Ishikawa (cell line): Measurements from ENCODE around the gene CWF19L1.
A peak's percentile ranks its signal among the peaks of the same experiment; 100 is the strongest.

Experiments
- CEBPB ChIP-seq: IDR thresholded peaks from 2 replicates; pipeline ENCODE4 v1.6.1; 2012
- CREB1 ChIP-seq: IDR thresholded peaks from 2 replicates; pipeline ENCODE4 v1.6.1; 2012; ENCODE audit warnings: low read depth
- EGR1 ChIP-seq: IDR thresholded peaks from 2 replicates; pipeline ENCODE4 v1.6.1; 2012
- EP300 ChIP-seq: IDR thresholded peaks from 2 replicates; pipeline ENCODE4 v1.6.1; 2012; ENCODE audit warnings: borderline replicate concordance
- FOXM1 ChIP-seq: IDR thresholded peaks from 2 replicates; pipeline ENCODE4 v1.6.1; 2012; ENCODE audit warnings: low read depth, borderline replicate concordance
- MAX ChIP-seq: IDR thresholded peaks from 2 replicates; pipeline ENCODE4 v1.6.1; 2012
- NFIC ChIP-seq: IDR thresholded peaks from 2 replicates; pipeline ENCODE4 v1.6.1; 2012
- RAD21 ChIP-seq: IDR thresholded peaks from 2 replicates; pipeline ENCODE4 v1.6.1; 2012; ENCODE audit warnings: low read depth
- TAF1 ChIP-seq: IDR thresholded peaks from 2 replicates; pipeline ENCODE4 v1.6.1; 2012; ENCODE audit warnings: low read depth, mild to moderate bottlenecking
- TCF12 ChIP-seq: IDR thresholded peaks from 2 replicates; pipeline ENCODE4 v1.6.1; 2012; ENCODE audit warnings: low read depth
- TEAD4 ChIP-seq: IDR thresholded peaks from 2 replicates; pipeline ENCODE4 v1.6.1; 2012
- YY1 ChIP-seq: IDR thresholded peaks from 2 replicates; pipeline ENCODE4 v1.6.1; 2012; ENCODE audit warnings: low read depth
- ZBTB7A ChIP-seq: IDR thresholded peaks from 2 replicates; pipeline ENCODE4 v1.6.1; 2012; ENCODE audit warnings: low read depth
- TF ChIP-seq, protein P1 (sequence below): IDR thresholded peaks from 2 replicates; pipeline ENCODE4 v1.6.1; 2012
- TF ChIP-seq, protein P2 (sequence below): IDR thresholded peaks from 2 replicates; pipeline ENCODE4 v1.6.1; 2012; ENCODE audit warnings: low read depth, mild to moderate bottlenecking

The CWF19L1 gene

DNA sequence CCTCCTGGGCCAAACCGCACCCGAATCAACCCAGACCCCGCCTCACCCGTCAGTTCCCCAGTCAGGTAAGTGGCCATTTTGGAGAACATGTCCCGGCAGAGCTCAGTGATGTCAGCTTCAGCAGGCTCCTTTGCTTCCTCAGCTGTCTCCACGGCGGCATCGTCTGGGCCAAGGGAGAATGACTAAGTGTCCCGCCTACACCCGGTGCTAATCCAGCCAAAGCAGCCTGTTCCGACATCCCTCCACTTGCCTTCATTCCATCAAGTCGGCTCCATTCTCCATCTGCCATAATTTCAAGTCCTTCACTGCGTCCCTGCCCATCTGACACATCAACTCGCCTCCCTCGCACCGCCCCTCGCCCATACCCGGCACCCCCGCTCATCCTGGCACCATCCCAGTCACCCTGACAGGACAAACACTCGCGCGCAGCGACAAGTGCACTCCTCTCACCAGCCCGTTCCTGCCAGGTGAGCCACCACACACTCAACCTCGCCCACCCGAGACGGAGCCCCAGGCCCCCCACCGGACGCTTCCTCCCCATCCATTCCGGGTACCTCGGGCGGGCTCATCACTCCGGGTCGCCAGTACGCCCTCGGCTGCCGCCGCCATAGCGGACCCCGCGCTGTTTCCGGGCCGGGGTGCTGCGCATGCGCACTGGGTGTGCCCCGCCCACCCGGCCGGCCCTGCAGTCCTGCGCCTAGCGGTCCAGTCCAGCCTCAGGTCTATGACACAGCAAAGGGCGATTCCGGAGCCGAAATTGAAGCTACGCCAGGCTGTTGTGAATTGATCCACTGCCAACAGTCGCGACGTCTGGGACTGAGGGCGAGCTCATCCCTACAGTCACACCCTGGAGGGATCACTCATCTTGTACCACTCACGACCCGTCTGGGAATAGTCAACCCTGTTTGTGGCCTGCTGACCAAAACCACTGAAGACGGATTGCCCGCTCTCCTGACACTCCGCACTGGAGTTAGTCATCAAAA lies 18.9 kb upstream of the CWF19L1 start, which contains the start of gene BLOC1S2:
TSS of gene BLOC1S2 (minus strand) at position 630 of the 983 bp plus-strand sequence. CDS start at position 609, 21 bp downstream.
- TF ChIP-seq MAX: peak; percentile 38
- TF ChIP-seq TEAD4: peak; percentile 17; the same call in 1 of the 2 replicates
- TF ChIP-seq NFIC: no peak; the same call in 1 of the 2 replicates
- TF ChIP-seq, protein P1, sequence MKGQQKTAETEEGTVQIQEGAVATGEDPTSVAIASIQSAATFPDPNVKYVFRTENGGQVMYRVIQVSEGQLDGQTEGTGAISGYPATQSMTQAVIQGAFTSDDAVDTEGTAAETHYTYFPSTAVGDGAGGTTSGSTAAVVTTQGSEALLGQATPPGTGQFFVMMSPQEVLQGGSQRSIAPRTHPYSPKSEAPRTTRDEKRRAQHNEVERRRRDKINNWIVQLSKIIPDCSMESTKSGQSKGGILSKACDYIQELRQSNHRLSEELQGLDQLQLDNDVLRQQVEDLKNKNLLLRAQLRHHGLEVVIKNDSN: no peak
- peak; percentile 41; the same call in 1 of the 2 replicates for TF ChIP-seq EGR1
- no peak for TF ChIP-seq CREB1
- peak; percentile 73; the same call in 1 of the 2 replicates for TF ChIP-seq TCF12
- no peak for TF ChIP-seq CEBPB
- no peak for TF ChIP-seq ZBTB7A
- peak; percentile 98 for TF ChIP-seq TAF1
- TF ChIP-seq EP300: no peak
- TF ChIP-seq RAD21: no peak
- peak; percentile 94 for TF ChIP-seq YY1
- TF ChIP-seq, protein P2, sequence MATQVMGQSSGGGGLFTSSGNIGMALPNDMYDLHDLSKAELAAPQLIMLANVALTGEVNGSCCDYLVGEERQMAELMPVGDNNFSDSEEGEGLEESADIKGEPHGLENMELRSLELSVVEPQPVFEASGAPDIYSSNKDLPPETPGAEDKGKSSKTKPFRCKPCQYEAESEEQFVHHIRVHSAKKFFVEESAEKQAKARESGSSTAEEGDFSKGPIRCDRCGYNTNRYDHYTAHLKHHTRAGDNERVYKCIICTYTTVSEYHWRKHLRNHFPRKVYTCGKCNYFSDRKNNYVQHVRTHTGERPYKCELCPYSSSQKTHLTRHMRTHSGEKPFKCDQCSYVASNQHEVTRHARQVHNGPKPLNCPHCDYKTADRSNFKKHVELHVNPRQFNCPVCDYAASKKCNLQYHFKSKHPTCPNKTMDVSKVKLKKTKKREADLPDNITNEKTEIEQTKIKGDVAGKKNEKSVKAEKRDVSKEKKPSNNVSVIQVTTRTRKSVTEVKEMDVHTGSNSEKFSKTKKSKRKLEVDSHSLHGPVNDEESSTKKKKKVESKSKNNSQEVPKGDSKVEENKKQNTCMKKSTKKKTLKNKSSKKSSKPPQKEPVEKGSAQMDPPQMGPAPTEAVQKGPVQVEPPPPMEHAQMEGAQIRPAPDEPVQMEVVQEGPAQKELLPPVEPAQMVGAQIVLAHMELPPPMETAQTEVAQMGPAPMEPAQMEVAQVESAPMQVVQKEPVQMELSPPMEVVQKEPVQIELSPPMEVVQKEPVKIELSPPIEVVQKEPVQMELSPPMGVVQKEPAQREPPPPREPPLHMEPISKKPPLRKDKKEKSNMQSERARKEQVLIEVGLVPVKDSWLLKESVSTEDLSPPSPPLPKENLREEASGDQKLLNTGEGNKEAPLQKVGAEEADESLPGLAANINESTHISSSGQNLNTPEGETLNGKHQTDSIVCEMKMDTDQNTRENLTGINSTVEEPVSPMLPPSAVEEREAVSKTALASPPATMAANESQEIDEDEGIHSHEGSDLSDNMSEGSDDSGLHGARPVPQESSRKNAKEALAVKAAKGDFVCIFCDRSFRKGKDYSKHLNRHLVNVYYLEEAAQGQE: no peak
- TF ChIP-seq FOXM1: no peak

DNA sequence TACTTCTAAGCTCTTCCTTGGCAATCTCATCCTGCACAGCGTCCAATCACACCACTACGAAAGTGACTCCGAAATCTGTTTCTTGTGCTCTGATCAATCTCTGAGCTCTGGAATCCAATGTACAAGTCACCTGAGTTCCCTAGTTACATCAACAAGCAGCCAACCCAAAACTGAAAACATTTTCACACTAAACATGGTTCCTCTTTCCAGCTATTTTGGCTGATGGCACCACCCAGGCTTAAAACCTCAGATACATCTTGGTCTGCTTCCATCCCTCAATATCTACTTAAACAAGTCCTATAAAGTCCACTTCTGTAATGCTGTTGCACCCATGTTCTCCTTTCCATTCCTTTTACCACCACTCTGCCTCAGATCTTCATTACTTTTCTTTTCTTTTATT lies 15.5 kb upstream of the CWF19L1 start:
- no peak for TF ChIP-seq TCF12

- TF ChIP-seq, protein P2: no peak
- no peak for TF ChIP-seq RAD21
Observed at GRCh38 chr10:100265821-100266485, 1.5 kb downstream of the CWF19L1 start.

DNA sequence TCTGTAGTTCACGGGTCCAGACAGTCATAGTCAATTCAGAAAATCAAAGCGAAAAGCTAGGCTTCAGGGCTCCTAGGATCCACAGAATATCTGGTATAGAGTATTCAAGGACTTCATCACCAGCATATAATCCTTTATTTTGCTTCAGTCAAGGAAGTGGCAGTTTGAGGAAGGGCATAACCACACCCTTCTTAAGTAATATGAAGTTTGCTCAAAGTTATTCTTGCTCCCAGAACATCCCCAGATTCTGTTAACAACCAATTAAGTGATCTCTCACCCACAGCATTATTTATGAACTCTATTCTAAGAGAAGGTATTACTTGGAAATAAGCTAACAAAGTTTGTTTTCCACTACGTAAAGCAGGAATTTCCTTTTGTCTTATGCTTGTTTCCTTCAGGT lies 13.2 kb downstream of the CWF19L1 start:
- TF ChIP-seq RAD21: no peak
- no peak for TF ChIP-seq ZBTB7A
- TF ChIP-seq, protein P2: no peak
- no peak for TF ChIP-seq YY1
- TF ChIP-seq EP300: no peak
- TF ChIP-seq FOXM1: no peak
- TF ChIP-seq, protein P1: no peak
- TF ChIP-seq TAF1: no peak
- TF ChIP-seq CREB1: no peak
- no peak for TF ChIP-seq MAX
- no peak for TF ChIP-seq TCF12
- TF ChIP-seq TEAD4: no peak
- TF ChIP-seq CEBPB: no peak
- TF ChIP-seq EGR1: no peak
- no peak for TF ChIP-seq NFIC
